Measurements from ENCODE around the gene TMEM95.

- TF ChIP-seq, protein P1, sequence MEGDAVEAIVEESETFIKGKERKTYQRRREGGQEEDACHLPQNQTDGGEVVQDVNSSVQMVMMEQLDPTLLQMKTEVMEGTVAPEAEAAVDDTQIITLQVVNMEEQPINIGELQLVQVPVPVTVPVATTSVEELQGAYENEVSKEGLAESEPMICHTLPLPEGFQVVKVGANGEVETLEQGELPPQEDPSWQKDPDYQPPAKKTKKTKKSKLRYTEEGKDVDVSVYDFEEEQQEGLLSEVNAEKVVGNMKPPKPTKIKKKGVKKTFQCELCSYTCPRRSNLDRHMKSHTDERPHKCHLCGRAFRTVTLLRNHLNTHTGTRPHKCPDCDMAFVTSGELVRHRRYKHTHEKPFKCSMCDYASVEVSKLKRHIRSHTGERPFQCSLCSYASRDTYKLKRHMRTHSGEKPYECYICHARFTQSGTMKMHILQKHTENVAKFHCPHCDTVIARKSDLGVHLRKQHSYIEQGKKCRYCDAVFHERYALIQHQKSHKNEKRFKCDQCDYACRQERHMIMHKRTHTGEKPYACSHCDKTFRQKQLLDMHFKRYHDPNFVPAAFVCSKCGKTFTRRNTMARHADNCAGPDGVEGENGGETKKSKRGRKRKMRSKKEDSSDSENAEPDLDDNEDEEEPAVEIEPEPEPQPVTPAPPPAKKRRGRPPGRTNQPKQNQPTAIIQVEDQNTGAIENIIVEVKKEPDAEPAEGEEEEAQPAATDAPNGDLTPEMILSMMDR (IDR thresholded peaks at IDR 0.05) = no peak
- TF ChIP-seq EZH2 (IDR thresholded peaks at IDR 0.05; ENCODE audit: borderline replicate concordance, insufficient read depth, low read depth, low read length, poor library complexity, severe bottlenecking) = no peak
These were observed 11.7 kb upstream of the TMEM95 start for GRCh38 chr17:7343250-7343649.

All from B cell (primary cell).